ENCODE measurements around the gene NNAT.

Gene NNAT

DNA sequence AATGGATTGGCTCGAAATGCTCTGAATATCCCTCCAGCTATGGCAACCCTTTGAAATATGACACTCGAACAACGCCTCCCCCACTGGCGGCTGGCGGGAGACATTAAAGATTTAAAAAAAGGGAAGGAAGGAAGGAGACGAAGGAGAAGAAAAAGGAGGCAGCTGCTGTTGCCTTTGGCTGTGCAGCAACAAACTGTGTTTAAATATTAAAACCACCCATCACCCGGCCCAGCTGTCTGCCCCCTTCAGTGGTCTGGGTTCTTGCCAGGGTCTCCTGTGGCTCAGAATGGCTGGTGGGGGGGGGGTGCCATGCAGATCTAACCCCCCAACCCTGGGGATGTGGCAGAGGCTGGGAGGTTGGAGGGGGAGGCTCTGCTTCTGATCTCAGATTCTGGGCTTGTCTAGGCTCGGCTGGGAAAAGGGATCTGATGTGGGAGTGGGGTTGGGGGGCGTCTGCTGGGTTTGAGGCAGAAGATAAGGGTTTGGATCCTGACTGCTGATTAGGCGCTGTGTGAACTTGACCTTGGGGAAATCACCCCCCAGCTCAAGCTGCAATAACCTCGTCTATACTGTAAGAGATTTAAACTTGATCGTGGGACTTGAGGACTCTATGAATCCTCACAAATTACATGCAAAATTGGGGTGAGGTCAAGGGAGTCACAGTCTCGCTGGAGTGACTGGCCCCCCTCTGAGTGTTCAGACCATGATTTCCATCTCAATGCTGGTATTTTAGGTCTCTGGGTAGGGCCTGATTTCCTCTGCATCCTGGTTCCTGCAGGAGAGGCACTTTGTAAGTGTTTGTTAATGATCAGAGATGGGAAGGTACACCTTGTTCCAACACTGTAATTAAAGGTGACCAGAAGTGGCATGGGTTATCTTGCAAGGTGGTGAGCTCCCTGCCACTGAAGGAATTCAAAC, 46.9 kb downstream of the NNAT start:
- peak; percentile 86 for DNase-seq

DNA sequence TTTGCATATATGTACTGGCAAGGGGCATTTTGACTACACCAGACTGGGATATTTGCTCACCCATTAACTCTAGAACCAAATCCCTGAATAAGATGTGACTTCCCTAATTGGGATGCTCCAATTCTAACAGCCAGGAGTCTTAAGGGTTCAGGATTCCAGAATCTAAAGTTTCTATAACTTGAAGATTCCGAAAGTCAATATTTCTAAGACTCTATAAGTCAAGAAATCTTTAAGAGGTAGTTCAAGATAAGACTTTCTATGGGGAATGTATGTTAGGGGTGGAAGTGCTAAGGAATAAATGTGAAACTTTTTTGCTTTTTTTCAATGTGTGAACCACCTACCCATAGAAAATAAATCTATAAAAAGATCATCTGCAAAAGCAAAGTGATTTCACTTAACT, 49.4 kb downstream of the NNAT start:
- DNase-seq: no peak

DNA sequence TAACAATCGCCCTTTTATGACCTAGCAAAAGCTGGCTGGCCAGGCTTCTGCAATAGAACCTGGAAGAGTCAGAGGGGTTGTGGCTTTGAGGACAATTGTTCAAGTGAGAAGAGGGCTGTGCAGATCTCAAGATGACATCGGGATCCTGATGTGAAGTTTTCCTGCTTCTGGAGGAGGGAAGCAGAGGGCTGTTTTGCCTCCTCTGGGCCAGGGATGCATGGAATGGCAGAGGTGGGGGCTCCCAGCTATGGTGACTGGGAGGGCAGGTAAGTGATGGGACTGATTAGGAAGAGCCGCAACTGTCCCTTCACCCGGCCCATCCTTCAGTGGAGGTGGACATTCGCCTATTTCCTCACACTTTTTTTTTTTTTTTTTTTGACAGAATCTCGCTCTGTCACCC, 50.0 kb downstream of the NNAT start:
- DNase-seq: no peak
